Hematopoietic multipotent progenitor cell treated with erythropoietin and hydrocortisone succinate and interleukin-3 and kit ligand, for 17 days (in vitro differentiated cells): ENCODE data around the gene LEP.
A peak's percentile ranks its signal among the peaks of the same experiment; 100 is the strongest.

Experiments
- DNase-seq: peaks from one replicate; pipeline ENCODE4 v3.0.0-alpha.2; 2015; ENCODE audit warnings: low spot score

LEP gene

DNA sequence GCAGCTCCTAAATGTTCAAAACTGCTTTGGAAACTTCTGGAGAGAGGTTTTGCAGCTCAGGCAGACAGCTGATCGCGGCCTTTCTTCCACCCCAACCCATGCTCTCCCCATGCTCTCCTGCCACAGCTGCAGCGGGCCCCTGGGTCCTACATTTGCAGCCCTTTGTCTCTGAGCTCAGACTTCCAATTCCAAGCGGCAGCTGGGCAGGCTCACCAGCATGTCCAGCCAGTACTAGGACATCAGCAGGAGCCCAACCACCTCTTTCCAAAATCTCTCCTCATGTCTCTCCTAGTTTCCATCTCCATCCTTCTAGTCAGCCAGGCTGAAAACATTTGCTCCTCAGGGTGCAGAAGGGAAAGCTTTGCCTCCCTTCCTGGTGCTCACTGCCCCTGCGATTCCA lies 6.0 kb downstream of the LEP start:
- DNase-seq, result no peak

DNA sequence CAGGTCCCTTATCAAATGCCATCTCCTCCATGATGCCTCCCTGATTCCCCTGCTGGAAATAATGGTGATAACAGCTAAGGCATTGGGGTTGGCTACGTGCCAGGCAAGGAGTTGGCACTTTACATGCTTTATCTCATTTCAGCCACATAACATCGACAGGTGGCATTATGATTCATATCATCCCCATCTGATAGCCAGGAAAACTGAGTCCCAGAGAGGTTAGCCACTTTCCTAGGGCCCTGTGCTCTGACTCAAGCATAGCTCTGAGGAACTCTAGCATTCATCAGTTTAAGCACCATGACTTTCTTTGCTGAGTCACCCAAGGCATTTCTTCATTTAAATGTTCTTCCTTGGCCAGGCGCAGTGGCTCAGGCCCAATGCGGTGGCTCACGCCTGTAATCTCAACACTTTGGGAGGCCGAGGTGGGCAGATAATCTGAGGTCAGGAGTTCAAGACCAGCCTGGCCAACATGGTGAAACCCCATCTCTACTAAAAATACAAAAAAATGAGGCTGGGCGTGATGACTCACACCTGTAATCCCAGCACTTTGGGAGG lies 6.6 kb downstream of the LEP start:
- DNase-seq, result peak; percentile 8

DNA sequence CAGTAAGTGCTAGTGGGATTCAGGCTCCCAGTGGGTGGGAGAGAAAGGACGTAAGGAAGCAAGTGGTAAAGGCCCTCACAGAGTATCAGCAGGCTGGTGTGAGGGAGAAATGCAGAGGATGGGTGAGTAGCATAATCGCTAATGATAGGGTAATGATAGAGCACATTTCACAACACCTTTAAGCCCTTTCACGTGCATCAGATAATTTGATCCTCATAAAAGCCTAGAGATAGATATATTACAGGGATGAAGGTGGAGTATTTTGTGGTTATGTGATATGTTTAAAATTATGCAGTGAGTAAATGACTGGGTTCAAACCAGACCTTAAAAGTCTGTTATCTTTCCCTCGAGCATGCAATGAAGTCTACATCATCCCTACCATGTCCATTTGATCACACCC lies 10.3 kb downstream of the LEP start:
- no peak for DNase-seq

DNA sequence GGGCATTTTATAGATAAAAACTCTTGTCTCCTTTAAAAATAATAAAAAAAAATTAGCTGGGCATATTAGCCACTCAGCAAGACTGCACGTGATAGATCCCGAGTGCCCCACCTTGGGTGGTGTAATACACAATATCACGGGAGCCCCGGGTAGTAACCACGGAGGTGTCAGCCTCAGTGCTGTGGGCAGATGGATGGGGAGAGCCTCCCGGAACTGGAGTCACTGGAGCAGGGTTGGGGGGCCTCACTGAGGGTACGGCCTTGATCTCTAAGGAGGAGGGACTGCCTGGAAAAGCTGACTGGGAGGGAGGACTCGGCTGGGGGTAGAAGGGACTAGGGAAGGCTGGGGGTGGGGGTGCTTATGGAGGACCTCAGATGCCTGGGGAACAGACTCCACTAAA lies 12.6 kb downstream of the LEP start:
- no peak for DNase-seq

DNA sequence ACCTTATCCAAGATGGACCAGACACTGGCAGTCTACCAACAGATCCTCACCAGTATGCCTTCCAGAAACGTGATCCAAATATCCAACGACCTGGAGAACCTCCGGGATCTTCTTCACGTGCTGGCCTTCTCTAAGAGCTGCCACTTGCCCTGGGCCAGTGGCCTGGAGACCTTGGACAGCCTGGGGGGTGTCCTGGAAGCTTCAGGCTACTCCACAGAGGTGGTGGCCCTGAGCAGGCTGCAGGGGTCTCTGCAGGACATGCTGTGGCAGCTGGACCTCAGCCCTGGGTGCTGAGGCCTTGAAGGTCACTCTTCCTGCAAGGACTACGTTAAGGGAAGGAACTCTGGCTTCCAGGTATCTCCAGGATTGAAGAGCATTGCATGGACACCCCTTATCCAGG lies 13.4 kb downstream of the LEP start:
- DNase-seq, result no peak

DNA sequence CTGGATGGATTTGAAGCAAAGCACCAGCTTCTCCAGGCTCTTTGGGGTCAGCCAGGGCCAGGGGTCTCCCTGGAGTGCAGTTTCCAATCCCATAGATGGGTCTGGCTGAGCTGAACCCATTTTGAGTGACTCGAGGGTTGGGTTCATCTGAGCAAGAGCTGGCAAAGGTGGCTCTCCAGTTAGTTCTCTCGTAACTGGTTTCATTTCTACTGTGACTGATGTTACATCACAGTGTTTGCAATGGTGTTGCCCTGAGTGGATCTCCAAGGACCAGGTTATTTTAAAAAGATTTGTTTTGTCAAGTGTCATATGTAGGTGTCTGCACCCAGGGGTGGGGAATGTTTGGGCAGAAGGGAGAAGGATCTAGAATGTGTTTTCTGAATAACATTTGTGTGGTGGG lies 14.2 kb downstream of the LEP start:
- no peak for DNase-seq

DNA sequence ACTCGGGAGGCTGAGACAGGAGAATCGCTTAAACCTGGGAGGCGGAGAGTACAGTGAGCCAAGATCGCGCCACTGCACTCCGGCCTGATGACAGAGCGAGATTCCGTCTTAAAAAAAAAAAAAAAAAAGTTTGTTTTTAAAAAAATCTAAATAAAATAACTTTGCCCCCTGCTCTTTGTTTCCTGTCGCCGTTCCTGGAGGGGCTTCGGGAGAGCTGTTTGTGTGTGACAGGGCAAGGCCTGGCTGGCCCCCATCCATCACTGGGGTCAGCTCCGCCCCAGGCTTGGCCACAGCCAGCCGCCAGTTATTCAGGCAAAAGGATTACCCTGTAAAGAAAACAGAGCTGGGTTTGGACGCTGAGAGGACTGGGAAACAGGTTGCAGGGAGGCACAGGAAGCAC lies 16.4 kb downstream of the LEP start:
- no peak for DNase-seq

DNA sequence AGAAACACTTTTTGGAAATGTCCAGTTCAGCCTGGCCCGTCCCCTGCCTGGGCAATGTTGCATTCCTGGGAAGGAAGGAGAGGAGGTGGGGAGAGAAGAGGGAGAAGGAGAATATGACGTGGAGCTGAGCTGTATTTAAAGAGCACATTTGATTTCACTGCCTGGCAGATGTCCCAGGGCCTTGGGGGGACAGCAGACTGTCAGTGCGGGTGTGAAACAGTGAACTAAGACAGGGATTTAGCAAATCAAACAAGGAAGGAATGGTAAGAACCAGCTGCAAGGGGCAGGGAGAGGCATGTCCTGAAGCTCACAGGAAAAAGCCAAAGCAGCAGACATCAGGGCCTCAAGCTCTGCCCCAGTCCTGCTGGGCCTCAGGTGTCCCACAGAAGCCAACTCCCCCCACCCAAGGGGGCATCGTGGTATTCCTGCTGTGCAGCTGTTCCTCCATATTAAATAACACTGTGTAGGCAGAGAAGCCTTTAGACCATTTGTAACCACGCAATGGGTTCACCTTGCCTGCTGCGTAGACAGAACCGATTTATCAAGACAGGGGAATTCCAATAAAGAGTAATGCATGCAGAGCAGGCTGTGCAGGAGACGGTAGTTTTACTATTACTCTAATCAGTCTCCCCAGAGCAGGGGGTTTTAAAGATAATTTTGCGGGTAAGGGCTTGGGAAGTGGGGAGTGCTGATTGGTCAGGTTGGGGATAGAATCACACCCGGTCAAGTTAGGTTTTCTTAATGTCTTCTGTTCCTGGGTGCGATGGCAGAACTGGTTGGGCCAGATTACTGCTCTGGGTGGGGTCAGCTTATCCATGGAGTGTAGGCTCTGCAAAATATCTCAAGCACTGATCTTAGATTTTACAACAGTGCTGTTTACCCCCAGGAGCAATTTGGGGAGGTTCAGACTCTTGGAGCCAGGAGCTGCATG lies 18.3 kb downstream of the LEP start:
- no peak for DNase-seq

DNA sequence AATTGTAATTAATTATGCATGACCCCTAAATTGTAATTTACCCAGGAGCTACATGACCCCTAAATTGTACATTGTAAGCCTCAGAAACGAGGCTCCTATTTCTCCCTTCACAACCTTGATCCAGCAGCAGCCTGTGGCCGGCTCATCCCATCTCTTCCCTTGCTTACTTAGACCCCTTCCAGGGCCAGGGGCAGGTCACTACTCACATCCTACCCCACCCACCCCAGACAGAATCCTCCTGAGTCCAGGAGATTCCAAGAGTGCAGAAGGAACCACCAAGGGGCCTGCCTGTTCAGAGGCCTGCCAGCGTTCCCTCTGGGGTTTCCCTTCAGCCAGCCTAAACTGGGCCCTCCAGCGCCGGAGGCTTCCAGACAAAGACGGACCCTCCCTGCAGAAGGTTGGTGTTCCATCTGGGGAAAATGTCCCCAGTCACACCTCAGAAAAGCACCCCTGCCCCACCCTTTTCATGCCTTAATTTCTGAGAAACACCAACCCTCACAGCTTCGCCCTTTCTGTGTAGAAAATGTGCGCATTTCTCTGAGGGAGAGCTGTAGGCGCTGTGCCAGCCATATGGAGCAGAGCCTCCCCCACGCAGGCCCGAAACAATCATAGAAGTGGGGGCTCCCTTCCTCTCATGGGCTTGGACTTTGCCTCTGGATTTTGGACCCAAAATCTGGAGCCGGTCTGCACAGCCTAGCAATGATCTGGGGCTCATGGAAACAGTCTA lies 19.2 kb downstream of the LEP start:
- DNase-seq, result no peak

DNA sequence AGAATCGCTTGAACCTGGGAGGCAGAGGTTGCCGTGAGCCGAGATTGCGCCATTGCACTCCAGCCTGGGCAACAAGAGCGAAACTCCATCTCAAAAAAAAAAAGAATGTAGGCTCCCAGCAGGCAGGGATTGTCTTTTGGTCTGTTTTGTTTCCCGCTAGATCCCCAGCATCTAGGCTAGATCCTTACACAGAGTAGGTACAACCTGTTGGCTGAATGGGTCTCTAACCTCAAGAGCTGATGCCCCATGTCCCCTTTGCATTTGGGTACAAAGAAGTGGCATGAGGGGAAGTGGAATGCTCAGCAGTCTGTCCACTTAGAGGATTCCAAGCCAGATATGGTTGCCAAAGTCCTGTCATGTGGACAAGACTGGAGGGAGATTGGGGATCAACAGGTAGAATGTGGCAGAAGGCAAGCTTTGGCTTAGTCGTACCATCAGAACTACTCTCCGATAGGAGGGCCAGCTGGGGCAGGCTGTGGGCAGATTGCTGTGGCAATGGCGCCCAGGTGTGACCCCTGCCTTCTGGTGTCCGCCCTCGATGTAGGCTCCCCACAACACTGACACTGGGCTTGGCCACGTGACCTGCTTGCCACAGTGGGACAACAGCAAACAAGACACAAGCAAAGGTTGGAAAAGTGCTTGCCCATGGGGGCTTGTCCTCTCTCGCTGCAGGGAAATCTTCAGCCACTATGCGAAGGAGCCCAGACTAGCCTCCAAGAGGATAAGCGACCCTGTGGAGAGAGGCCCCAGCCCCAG lies 21.4 kb downstream of the LEP start:
- no peak for DNase-seq

DNA sequence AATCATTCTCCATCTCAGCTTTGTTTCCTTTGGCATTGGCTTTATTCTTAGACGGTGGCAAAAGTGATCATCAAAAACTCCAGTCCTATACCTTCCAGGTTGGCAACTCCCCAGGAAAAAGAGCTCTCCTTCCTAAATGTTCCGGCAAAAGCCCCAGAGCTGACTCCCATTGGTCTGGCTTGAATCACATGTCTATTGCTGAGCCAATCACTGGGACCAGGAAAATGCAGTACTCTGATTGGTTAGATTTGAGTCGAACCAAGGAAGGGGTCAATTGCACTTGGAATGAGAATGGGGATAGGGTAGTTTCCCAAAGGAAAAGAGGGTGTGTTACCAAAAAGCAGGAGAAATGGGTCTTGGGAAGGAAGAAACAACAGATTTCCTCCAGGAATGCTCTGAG lies 22.3 kb downstream of the LEP start:
- no peak for DNase-seq

DNA sequence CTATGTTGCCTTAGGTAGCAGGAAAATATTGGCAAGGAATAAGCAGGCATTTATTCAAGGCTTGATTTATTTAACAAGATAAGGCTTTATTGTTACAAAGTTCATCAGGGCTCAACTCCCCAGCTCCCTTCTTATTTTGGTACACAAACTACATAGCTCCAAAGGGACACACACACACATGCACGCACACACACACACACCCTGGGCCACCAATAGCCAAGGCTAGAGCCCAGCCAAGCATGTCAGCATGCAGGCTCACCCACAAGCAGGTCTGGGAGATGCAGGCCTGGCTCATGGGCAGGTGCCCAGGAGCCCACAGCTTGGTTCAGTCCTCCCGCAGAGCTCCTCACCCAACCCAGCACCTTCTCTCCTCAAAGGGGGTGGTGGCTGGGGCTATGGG lies 23.4 kb downstream of the LEP start:
- no peak for DNase-seq

DNA sequence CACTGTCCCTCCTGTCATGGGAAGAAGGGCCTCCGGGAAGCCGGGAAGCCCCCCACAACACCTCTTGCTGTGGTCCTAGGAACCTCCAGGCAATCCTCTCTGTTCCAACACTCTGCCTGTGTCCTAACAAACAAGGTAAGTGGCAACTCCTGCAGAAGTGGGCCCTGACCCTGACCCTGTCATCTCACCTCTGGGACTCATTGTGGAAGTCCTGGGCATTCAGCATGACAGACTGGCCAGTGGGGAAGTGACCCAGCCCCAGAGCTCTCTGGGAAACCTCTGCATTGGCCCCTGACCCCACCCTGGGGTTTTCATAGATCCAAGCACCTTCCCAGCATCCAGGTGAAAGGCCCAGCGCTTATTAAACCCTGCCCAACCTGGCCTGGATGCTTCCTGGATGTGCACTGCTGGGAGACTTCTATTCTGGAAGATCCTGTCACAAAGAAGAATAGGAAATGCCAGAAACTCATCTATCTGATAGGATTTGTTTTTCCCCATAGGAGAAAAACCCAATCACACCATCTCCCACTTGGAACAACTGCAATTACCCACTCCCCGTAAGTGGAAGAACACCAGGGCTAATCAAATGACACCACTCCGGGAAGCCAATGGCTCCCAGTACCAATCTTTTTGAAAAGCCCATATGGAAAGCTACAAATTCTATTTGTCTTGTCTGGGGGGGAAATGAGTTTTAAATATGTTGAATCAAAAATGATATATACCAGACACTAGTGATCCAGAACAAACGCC lies 24.3 kb downstream of the LEP start:
- no peak for DNase-seq

DNA sequence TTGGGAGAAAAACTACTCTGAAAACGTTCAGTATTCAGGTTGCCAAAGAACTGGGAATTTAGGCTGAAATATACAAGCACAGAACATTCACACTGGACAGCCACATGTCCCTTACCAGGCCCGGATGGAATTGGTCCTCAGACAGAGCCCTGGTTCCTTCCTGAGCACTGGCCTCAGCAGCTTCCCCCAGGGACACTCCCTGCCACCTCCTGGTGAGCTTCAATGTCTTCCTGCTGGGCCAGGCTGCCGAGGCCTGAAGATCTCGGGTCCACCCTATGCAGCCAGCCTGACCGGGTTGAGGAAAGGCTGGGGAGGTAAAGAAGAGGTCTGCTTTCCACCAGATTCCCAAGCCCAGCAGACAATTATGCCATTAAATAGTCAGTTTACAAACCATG lies 24.8 kb downstream of the LEP start:
- no peak for DNase-seq

DNA sequence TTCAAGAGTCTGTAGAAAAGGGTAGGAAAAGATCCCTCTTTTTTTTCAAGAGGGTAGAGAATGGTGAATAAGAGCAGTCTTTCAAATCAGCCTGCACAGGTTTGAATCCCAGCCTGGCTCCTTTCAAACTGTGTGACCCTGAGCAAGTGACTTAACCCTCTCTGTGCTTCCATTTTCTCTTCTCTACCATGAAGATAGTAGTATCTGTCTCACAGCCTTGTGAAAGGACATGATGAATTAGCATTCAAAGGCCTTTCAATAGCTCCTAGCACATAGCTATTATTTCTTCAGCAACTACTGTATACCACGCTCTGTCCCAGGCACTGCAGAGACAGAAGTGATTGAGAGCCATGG lies 25.4 kb downstream of the LEP start:
- no peak for DNase-seq

DNA sequence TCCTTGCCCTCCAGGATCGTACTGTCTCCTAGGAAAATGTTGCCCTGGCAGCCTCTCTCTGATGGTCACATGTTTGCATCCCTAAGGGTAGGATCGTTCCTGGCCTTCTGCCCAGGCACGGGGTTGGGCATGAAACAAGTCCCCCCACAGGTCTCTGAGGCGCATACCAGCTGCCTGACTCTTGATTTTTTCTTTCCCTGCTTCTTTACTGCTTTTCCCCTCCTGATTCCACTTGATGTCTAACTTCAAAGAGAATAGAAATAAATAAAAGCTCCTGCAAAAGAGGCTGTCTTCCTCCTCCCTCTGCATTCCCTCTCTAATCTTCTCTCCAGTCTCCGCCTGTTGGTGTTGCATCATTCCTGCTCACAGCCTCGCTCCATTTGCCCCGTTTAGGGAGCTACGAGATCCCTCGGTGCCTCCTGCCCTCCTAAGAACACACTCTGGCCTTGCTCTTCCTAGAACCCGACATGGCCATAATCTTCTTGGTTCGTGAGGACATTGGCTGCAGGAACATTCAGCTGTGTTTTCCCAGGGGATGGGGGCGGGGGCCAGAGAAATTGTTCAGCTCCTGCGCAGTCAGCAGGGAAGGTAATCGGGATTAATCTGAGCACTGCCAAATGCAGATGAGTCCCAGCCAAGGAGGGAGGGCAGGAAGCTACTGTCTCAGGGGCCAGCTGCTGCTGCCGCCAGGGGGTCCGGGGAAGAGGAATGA lies 26.0 kb downstream of the LEP start:
- DNase-seq, result no peak

DNA sequence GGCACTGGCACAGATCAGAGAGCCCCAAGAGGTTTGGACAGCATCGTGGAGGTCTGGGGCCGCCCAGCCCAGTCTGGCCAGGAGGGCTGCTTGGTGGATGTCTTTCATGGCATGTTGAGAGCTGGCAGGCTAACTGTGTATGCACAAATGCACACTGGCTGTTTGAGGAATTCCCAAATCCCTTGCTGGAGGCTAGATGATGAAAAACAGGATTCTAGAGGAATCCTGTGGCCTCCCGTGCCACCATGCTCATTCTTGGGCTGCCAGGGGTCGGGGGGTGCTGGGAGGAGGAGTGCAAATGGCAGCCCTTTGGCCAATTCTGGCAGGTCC lies 26.5 kb downstream of the LEP start:
- no peak for DNase-seq

DNA sequence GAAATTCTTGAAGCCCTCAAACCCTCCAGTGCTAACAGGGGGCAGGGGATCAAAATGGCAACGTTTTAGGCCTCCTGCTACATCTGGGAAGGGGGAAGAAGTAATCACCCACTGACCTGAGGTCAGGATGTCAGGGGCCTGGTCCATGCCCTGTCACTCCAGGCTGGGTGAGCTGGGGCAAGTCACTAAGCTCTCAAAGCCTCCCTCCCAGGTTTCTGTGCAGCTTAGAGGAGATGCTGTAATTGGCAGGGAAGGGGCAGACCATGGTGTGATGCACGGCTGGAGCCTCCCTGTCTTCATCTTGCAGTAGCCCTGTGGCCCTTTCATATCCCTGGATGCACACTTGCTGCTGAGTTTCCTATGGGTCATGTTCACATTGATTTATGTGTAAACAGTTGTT lies 27.2 kb downstream of the LEP start:
- DNase-seq, result no peak

DNA sequence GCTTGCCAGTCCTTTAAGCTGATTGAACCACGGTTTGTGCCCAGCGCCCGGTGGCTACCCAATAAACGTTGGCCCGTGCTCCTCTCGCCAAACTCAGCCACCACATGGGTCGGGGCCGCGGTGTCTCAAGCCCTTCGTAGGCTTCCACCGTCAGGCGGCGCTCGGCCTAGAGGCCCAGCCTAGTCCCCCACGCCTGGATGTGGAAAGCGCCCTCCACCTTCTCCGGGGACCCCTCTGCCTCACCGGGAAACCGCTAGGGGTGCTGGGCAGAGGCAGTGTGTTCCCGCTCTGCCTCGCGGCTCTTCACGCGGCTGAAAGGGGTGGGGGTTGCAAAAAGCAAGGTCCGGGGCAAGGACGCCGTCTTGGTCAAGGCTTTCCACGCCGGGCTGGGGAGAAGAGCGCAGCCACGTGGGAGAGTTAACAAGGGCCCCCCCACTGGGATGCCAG lies 29.8 kb downstream of the LEP start:
- no peak for DNase-seq

DNA sequence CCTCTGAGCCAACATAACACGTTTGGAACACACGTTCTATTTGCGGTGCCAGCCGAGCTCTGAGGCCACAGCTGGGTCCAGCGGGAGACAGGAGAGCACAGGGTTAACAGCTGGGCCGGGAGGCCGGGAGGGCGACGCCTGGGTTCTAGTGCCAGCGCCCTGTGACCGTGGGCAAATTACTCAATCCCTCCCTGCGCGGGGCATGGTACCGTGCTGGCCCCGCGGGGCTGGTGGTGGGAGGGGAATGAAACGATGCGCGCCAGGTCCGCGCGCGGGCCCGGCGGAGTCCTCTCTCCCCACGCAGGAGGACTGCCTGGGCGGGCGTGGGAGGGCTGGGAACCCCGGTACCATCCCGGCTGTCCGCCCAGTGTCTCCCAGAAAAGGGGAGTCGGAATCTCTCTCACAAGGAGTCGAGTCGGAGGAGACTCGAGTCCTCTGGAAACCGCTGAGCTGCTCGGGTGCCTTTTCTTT lies 30.4 kb downstream of the LEP start:
- DNase-seq, result no peak

DNA sequence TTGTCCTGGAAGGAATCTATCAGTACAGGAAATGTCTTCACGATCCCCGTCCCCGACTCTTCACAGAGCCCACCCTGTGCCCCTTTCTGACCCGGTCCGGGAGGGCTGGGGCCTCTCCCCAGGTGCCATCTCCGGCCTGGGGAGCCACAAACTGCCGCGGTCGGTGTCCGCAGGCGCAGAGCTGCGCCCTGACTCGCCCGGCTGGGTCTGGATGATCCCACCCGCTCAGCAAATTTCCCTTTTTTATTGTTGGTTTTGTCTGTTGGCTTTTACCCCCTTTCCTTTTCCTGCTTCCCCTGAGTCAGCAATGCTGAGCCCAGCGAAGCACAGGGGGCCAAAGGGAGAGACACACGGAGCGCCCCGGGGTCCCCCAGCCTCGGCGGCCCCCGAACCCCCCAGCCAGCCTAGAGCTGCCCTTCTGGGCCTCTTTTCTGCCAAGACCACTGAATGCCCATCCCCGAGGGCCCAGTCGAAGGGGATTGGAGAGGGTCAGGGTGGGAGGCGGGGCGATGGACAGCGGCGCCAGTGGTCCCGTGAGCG lies 30.9 kb downstream of the LEP start:
- no peak for DNase-seq
